Nephron progenitor cell (in vitro differentiated cells): ENCODE measurements around the gene TMEM81.

Experiments
- DNase-seq: peaks from one replicate; pipeline ENCODE4 v3.0.0; 2021
- H3K27ac Mint-ChIP-seq: 2 replicates; pipeline ENCODE4 v1.8.0; 2021; ENCODE audit warnings: mild to moderate bottlenecking, moderate library complexity, mixed read lengths
- H3K27me3 Mint-ChIP-seq: 2 replicates; pipeline ENCODE4 v1.8.0; 2021; ENCODE audit warnings: mild to moderate bottlenecking, low read depth, mixed read lengths; ENCODE audit not compliant: poor library complexity
- H3K36me3 Mint-ChIP-seq: 2 replicates; pipeline ENCODE4 v1.8.0; 2021; ENCODE audit warnings: low read depth, mixed read lengths
- H3K4me1 Mint-ChIP-seq: 2 replicates; pipeline ENCODE4 v1.8.0; 2021; ENCODE audit warnings: mixed read lengths
- H3K4me3 Mint-ChIP-seq: 2 replicates; pipeline ENCODE4 v1.8.0; 2021; ENCODE audit warnings: mild to moderate bottlenecking, moderate library complexity, mixed read lengths
- H3K9me3 Mint-ChIP-seq: 2 replicates; pipeline ENCODE4 v1.8.0; 2021; ENCODE audit warnings: mild to moderate bottlenecking, moderate library complexity, mixed read lengths
- TF ChIP-seq, protein P1 (sequence below): fragments of 200-600 bp; sonication (generic); IDR thresholded peaks from 2 replicates; pipeline ENCODE4 v1.5.0; 2021; ENCODE audit warnings: antibody characterized with exemption

TMEM81 gene

DNA sequence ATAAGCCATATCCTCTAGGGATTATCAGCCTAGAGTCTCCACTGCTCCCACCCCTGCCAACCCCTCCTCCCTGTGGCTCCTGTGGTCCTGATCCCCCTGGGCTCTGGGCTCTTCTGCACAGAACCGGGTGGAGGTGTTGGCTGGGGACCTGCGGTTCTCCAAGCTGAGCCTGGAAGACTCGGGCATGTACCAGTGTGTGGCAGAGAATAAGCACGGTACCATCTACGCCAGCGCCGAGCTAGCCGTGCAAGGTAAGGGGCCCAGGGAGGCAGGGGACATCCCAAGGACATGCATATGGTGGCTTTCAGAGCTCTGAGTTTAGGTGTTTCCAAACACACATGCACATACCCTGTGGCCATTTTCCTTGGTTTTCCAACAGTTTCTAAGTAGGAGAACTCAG, 21.9 kb downstream of the TMEM81 start:
- H3K36me3 Mint-ChIP-seq = no peaks in the 10 kb centered on the region
- DNase-seq = no peak
- peaks cover 29% of the 10 kb centered on the region for H3K4me1 Mint-ChIP-seq
- TF ChIP-seq, protein P1, sequence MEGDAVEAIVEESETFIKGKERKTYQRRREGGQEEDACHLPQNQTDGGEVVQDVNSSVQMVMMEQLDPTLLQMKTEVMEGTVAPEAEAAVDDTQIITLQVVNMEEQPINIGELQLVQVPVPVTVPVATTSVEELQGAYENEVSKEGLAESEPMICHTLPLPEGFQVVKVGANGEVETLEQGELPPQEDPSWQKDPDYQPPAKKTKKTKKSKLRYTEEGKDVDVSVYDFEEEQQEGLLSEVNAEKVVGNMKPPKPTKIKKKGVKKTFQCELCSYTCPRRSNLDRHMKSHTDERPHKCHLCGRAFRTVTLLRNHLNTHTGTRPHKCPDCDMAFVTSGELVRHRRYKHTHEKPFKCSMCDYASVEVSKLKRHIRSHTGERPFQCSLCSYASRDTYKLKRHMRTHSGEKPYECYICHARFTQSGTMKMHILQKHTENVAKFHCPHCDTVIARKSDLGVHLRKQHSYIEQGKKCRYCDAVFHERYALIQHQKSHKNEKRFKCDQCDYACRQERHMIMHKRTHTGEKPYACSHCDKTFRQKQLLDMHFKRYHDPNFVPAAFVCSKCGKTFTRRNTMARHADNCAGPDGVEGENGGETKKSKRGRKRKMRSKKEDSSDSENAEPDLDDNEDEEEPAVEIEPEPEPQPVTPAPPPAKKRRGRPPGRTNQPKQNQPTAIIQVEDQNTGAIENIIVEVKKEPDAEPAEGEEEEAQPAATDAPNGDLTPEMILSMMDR = no peak
- peaks cover 5% of the 10 kb centered on the region for H3K27me3 Mint-ChIP-seq
- no peak overlapping the region for H3K27ac Mint-ChIP-seq
- no peak overlapping the region for H3K4me3 Mint-ChIP-seq
- H3K9me3 Mint-ChIP-seq = no peaks in the 10 kb centered on the region

DNA sequence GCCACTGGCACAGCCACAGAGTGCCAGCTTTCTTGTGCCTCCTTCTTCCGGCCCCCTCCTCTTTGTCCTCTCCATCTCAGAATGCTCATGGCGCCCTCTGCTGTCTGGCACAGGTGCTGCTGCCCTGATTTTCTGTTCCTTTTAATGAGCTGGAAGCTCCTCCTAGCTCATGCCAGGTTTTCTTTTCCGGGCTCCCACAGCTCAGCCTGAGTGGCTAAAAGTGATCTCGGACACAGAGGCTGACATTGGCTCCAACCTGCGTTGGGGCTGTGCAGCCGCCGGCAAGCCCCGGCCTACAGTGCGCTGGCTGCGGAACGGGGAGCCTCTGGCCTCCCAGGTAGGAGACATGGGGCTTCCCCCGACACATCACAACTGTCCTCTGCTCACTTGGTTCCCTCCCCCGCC, 22.6 kb downstream of the TMEM81 start:
- no peaks in the 10 kb centered on the region for H3K36me3 Mint-ChIP-seq
- H3K27ac Mint-ChIP-seq = no peak overlapping the region
- TF ChIP-seq, protein P1 = peak; percentile 82
- H3K27me3 Mint-ChIP-seq = peaks cover 5% of the 10 kb centered on the region
- H3K9me3 Mint-ChIP-seq = no peaks in the 10 kb centered on the region
- H3K4me1 Mint-ChIP-seq = peaks cover 29% of the 10 kb centered on the region
- H3K4me3 Mint-ChIP-seq = no peak overlapping the region
- peak; percentile 93 for DNase-seq

DNA sequence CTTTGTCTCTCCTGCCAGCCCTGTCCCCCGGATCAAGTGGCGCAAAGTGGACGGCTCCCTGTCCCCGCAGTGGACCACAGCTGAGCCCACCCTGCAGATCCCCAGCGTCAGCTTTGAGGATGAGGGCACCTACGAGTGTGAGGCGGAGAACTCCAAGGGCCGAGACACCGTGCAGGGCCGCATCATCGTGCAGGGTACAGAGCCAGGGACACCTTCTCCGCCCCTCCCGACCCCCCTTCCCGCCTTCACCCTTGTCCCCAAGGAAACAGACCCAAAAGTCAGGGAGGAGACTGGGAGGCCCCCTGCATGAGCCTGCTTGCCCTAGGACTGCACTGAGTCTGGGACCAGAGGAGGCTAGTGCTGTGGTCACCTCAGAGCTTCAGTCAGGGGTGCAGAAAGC, 23.0 kb downstream of the TMEM81 start:
- H3K27ac Mint-ChIP-seq = no peak overlapping the region
- no peak for DNase-seq
- H3K27me3 Mint-ChIP-seq = peaks cover 5% of the 10 kb centered on the region
- no peaks in the 10 kb centered on the region for H3K9me3 Mint-ChIP-seq
- no peak overlapping the region for H3K4me3 Mint-ChIP-seq
- no peaks in the 10 kb centered on the region for H3K36me3 Mint-ChIP-seq
- TF ChIP-seq, protein P1 = no peak
- peaks cover 29% of the 10 kb centered on the region for H3K4me1 Mint-ChIP-seq

DNA sequence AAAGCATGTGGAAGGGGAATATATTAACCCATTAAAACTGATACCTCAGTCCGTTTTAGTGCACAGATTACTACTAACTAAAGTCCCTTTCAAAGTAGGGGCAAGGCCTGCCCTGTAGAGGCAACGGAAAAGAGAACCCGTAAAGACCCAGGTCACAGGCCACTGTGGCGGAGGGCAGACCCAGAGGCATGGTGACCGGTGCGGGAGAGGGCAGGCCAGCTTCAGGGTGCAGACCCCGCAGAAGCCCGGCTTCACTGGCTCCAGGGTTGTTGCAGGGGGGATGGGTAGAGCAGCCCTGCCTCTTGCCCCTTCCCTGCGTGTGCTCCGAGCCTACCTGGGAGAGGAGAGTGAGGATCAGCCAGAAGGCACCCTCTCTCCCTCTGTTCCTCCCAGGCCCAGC, 23.5 kb downstream of the TMEM81 start:
- Mint-ChIP-seq H3K27me3 (peaks cover under 1% of the 10 kb centered on the region), H3K4me1 (peaks cover 29% of the 10 kb centered on the region), H3K27ac (no peak overlapping the region), H3K36me3 (no peaks in the 10 kb centered on the region), H3K4me3 (no peak overlapping the region), H3K9me3 (no peaks in the 10 kb centered on the region)
- no peak for DNase-seq
- TF ChIP-seq, protein P1 = no peak

DNA sequence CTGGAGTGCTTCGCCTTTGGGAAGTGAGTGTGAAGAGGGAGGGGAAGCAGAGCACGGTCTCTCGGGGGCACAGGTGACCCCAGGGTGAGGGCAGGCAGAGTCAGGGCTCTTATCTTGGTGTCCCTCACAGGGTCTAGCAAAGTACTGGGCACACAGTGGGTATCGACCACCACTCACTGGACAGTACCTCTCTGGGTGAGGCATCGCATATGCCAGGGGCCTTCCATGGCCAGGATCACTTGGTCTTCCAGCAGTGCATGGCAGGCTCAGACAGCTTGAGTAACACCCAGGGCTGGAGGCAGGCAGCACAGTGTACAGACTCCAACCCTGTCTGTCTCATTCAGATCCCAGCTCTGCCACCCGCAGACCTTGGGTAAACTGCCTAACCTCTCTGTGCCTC, 24.6 kb downstream of the TMEM81 start:
- H3K36me3 Mint-ChIP-seq = no peaks in the 10 kb centered on the region
- no peaks in the 10 kb centered on the region for H3K9me3 Mint-ChIP-seq
- no peak overlapping the region for H3K27ac Mint-ChIP-seq
- peaks cover 29% of the 10 kb centered on the region for H3K4me1 Mint-ChIP-seq
- TF ChIP-seq, protein P1 = no peak
- no peak overlapping the region for H3K4me3 Mint-ChIP-seq
- peaks cover 10% of the 10 kb centered on the region for H3K27me3 Mint-ChIP-seq
- no peak for DNase-seq

DNA sequence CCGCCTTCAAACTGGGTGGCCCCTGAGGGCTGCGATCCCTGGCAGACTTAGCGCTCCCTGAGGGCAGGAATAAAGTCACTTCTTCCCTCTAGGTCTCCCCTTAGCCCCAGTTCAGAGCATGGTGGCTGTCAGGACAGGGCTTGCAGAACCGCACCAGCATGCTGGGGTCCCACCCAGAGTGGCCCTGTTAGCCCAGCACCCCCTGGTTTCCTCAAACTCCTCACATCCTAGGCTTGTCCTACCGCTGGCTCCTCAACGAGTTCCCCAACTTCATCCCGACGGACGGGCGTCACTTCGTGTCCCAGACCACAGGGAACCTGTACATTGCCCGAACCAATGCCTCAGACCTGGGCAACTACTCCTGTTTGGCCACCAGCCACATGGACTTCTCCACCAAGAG, 25.4 kb downstream of the TMEM81 start:
- Mint-ChIP-seq H3K4me3 (no peak overlapping the region), H3K36me3 (no peaks in the 10 kb centered on the region), H3K27me3 (peaks cover 17% of the 10 kb centered on the region), H3K4me1 (peaks cover 21% of the 10 kb centered on the region), H3K9me3 (no peaks in the 10 kb centered on the region), H3K27ac (no peak overlapping the region)
- TF ChIP-seq, protein P1 = no peak
- DNase-seq = no peak
